Activated CD8-positive, alpha-beta memory T cell treated with anti-CD3 and anti-CD28 coated beads for 48 hours (primary cell): Measurements from ENCODE around the gene IFT25.

Source experiments
- DNase-seq, 3 experiments: peaks; one replicate each; pipeline ENCODE4 v3.0.0-alpha.2; 2020; ENCODE audit warnings: low read depth in 2 of 3, low spot score in 2 of 3

IFT25 gene

DNA sequence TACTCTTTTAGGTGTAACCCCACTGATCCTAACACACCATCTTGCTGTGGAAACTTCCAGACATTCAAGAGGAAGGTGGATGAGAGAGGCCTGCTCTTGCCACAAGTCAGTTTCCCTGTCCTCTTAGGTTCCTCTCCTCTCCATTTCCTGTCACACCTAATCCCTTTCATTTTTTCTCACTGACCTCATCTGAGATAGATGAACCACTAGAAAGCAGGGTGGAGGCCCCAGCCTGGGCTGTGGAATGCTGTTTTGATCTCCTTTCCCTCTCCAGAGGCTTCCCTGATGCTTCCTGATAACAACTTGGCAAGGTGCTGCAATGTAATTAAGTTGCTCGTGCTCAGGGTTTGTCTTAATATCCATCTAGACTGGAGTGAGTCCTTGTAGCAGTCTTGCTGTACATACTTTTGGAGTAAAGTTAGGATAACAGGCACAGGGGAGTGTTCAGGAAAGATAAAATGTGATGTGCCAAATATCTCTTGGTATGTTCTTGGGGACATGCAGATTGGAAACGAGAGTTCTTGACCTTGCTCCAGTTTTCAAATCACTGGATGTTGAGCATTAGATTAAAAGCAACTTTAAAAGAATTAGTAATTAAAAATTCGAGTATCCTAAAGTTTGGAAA is 11.8 kb upstream of the IFT25 start:
- no peak for DNase-seq

DNA sequence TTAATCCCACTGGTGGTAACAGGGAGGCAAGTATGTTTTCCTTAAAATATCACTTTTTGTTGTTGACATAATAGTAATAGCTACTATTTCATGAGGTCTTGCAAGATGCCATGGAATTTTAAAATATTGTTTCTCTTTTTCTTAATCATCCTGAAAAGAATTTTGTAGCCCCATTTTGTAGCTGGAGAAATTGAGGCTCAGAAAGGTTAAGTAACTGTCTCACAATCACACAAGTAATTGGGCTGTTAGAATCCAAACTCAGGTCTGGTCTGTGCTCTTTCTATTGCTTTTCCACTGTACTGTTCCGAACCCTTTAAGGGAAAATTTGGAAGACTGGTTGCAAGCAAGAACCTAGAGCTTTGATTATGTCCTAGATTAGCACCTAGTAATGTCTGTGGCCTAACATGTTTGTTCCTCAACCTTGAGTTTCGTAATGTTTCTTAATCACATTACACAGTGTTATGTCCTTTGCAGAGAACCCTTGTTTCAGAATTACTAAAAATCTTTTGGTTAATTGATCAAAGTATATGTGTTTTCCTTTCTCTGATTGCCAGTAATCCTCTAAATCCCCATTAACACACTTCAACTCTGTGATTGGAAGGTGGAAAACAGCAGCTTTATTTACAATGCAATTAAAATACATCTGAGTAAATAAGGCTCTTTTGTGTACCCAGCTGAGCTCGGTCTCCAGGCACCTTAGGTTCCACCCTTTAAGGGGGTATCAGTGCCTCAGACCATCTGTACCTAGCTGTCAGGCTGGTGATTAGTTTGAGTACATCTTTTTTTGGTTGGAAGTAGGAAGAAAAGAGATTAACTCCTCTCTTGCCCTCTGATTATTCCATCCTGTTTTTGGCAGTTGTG is 11.0 kb upstream of the IFT25 start:
- DNase-seq: no peak

- DNase-seq: no peak
These were observed 8.6 kb upstream of the IFT25 start for GRCh38 chr1:53954128-53954527.

GRCh38 chr1:53951697-53952096 is 6.2 kb upstream of the IFT25 start:
- DNase-seq: no peak

DNA sequence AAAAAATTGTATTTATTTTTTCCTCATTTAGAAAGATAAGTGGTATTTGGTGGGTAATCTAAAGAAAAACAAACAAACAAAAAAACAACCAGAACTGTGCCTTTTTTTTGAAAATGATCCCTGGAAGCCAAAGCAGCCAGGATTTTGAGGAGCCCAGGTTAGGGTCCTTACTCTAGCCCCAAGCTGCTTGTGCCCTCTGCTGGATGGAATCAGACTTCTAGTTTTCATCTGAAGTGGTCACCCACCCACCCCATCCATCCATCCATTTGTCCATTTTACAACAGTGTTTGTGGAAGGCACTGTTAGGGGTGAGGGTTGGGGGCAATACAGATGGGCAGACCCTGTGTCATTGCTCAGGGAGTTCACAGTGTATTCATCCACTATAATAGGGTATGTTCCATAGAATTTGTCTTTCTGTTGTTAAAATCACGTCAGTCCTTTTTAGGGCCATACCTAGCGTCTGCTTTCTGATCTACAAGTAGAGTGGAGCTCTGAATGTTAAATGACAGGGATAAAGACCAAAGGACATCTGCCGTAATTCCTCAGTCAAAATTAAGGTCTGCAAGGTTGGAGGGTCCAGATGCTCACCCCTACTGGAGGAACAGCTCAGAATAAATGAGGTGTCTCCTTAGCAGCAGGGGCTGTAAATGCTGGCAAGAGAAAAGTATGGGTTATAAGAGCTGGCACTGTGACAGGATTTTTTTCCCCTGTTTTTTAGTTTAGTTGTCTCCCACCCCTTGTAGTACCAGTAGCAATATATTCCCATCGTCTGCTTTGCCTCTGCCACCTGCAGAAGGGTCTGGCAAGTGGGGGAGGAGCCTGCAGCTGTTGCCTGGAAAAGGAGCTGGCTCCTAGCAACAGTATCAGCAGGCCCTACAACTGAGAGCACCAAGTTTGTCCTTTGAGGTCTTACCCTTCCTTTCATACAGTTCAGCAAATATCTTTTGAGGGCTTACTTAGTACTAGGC is 3.8 kb upstream of the IFT25 start:
- DNase-seq: no peak

DNA sequence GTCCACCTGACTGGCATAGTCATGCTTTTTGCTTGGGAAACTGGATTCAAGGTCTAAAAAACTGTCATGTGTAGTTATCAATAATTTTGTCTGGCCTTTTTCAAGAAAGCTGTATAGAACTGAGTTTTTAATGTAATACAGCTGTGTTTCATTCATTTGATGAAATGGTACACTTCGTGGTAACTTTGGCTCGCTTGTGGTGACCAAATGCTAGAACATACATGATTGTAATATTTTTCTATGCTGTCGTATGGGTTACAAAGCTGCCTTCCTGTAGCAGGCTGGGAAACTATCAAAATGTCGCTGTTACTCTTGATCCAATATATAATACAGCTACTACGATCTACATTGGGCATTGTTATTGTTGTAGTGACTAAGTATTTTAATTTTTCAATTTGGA is 2.8 kb upstream of the IFT25 start:
- no peak for DNase-seq

DNA sequence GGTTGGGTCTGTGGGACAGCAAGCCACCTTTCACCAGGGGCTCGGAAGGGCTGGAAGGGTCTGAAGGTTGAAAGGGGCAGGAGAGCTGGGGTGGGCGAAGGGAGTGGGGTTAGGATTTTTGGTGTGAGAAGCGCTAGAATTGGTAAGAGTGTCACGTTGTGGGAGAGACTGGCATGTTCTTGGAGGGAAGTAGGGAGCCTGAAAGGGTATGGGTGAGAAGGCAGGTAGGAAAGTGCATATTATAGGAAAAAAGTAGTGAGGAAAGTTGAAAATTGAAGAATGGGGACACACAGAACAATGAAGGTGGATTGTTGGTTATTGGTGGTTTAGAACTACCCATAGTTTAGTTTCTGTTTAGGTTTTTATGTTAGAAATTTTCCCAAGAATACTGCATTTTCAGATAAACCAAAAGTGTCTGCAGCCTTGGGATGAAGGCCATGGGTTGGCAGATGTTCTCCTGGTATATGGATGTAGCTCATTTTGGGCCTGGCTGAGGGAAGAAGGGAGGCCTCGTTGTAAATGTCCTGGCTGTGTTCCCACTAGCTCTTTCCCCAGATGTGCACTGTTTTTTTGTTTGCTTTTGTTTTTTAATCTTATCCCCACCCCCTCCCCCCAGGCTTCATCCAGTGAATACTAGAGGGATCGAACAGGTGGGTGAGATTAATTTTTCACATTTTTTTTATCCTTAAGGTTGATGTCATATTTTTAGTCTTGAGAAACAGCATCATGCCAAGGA is 1.8 kb upstream of the IFT25 start:
- DNase-seq: no peak

DNA sequence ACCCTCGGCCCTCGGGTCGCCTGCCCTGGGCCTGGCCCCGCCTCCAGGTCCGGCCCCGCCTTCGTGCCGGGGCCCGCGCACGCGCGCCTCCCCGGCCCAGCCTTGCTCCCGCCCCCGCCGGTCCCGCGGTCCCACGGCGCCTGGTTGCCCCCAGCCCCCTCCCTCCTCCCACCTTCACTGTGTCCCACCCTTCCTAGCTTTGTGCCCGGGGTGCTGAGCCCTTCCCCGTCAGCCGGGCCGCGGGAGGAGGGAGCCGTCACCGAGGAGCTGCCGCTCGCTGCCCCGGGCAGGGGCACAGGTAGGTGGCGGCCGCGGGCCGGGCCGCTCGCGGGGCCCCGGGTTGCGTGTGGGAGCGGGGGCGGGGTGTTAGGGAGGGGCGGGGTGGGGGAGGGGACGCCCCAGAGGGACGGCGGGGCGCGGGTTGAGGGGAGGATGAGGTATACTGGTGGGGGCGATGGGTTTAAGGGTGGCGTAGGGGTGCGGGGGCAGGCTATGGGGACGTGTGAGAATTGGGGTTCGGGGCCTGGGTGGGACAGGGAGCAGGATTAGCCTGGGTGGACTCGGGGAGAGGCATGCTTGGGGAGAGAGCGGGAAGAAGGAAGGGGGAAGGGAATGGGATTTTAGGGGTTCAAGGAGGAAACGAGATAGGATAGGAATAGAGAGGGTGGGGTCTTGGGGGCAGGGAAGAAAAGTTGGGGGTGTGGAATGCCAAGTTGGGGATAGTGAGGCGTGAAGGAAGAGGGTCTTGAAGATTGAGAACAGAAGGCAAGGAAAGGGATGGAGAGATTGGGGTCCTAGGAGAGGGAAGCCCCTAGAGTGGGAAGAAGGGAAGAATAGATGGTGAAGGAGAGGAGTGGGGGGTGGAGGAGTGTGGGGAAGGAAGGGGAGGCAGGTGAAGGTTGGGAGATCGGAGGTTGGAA is 1.0 kb upstream of the IFT25 start, which contains the start of gene LRRC42:
Gene LRRC42 (plus strand): TSS at position 99 of the 920 bp plus-strand sequence. CDS start 5,650 bp downstream, outside the sequence.
- no peak for DNase-seq

- no peak for DNase-seq
These were observed 391 bp downstream of the IFT25 start for GRCh38 chr1:53945183-53945432.

DNA sequence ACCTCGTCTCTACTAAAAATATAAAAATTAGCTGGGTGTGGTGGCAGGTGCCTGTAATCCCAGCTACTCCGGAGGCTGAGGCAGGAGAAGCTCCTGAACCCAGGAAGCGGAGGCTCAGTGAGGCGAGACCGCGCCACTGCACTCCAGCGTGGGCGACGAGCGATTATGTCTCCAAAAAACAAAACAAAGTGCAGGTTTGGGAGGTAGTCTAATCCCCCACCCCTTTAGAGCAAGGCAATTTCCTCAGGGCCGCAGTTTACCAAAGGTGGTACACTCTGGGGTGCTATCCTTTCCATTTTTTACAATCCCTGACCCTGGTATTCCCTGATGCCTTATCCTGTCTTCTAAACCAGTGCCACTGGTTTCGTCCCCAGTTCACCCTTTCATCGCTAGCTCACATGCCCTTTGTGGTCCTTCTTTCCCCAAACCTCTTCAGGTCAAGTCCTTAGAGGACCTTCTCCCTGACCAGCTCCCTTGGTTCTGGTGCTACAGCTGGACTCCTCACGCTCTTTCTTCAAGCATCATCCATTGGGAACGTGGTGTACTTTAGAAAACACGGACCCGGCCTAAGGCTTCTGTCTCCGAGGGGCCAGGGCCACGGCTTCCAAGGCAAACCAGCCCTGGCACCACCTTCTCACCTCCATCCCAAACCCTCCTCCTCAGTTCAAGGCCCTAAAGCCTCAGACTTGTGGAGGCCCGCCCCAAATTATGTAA is 873 bp downstream of the IFT25 start:
- no peak for DNase-seq

- no peak for DNase-seq
These were observed 1.9 kb downstream of the IFT25 start for GRCh38 chr1:53943490-53944043.

- DNase-seq: no peak
These were observed 2.4 kb downstream of the IFT25 start for GRCh38 chr1:53943090-53943489.

- no peak for DNase-seq
These were observed 3.2 kb downstream of the IFT25 start for GRCh38 chr1:53942127-53942957.

DNA sequence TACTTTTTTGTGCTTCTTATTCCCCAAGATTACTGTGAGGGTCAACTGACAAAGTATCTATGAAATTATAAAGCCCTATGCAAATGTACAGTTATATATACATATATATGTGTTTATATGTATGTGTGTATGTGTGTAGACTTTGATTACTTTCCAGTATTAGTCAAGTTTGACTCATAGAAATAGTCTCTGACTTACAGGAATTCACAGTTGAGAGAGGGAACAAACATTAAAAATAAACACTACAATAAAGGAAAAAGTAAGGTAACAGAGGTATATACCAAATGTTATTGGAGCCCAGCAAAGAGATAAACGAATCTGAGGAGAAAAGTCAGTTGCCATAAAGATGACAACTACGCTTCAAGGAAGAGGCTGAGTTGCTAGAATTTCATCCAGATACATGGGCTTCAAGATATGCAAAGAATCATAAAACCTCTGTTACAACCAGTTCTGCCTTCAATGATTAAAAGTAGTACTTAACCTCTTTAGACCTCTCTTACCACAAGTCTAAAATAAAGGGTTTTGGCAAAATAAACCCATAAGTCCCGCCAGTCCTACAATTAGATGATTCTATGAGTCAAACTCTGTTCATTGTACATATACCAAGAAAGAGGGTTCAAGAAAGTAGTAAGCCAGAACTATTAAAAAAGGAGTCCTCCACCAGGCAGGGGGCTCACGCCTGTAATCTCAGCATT is 7.2 kb downstream of the IFT25 start:
- no peak for DNase-seq

DNA sequence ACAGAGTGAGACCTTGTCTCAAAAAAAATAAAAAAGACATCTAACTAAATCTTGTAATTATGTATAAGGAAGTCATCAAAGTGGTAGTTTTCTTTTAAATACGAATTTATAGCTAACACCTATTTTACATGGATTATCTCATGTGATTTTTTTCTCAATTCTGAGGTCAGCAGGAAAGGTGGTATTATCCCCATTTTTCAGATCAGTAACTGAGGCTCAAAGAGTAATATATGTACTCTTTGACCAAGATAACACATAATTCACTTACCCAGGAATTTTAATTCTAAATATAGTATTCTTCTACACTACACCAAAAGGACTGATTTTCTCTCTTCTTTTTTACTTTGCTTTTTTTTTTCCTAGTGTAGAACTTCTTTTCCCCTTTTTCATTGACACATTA is 9.1 kb downstream of the IFT25 start:
- DNase-seq: no peak

DNA sequence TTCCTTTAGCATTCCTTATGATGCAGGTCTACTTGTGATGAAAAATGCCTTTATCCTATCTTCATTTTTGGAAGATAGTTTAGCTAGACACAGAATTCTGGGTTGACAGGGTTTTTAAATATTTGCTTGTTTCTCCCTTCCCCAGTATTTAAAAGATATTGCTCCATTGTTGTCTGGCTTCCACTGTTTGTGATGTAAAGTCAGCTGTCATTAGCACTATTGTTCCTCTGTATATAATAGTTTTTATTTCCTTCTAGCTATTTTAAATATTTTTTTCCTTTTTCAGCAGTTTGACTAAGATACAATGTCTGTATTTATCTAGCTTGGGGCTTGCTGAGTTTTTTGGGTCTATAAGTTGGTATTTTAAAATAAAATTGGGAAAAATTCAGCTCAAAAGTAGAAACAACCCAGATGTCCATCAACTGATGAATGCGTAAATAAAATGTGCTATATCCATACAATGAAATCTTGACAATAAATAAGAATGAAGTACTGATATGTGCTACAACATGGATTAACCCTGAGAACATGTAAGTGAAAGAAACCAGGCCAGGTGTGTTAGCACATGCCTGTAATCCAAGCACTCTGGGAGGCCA is 11.2 kb downstream of the IFT25 start:
- DNase-seq: no peak

DNA sequence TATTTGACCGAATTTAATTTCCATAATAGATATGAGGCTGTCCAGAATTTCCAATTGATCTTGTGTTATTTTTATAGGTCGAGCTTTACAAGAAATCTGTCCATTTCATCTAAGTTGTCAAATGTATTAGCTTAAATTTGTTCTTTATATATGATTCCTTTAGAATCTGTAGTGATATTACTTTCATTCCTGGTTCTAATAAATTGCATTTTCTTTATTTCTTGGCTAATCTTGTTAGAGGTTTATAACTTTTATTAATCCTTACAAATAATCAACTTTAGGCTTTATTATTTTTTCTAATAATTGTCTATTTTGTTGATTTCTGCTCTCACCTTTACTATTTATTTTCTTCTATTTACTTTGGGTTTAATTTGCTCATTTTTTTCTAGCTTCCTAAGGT is 14.0 kb downstream of the IFT25 start:
- DNase-seq: no peak
